HepG2 (cell line): Measurements from ENCODE around the gene CHKB. TPM values are rescaled to one million over a fixed set of nuclear protein-coding genes. Genes with fewer than 3 reads are reported as not detected.

ENCODE experiments used
- CHCHD3 ChIP-seq: sonication (generic); formaldehyde crosslinking; IDR thresholded peaks from 2 replicates; pipeline ENCODE4 v1.8.0; 2022; ENCODE audit warnings: mild to moderate bottlenecking, missing genetic modification reagents, moderate library complexity
- EED ChIP-seq: sonication (generic); formaldehyde crosslinking; IDR thresholded peaks from 2 replicates; pipeline ENCODE4 v1.5.0; 2020; ENCODE audit warnings: mild to moderate bottlenecking, missing genetic modification reagents
- HDAC1 ChIP-seq: sonication (generic); formaldehyde crosslinking; IDR thresholded peaks from 2 replicates; pipeline ENCODE4 v1.5.1; 2020; ENCODE audit warnings: mild to moderate bottlenecking, missing genetic modification reagents
- HNRNPH1 ChIP-seq: fragments of 200-400 bp; formaldehyde crosslinking; optimal IDR thresholded peaks from 2 replicates; pipeline ENCODE3; 2017; ENCODE audit warnings: mild to moderate bottlenecking, low read depth, low read length
- IRX3 ChIP-seq: sonication (generic); formaldehyde crosslinking; IDR thresholded peaks from 2 replicates; pipeline ENCODE4 v1.8.1; 2023; ENCODE audit warnings: mild to moderate bottlenecking, low read depth, missing genetic modification reagents, borderline replicate concordance
- MBD4 ChIP-seq: IDR thresholded peaks from 2 replicates; pipeline ENCODE4 v1.6.1; 2012; ENCODE audit warnings: low read length, inconsistent platforms, borderline replicate concordance
- MIER3 ChIP-seq: IDR thresholded peaks from 2 replicates; pipeline ENCODE4 v1.6.1; 2016; ENCODE audit warnings: missing compliant biosample characterization, borderline replicate concordance
- MXI1 ChIP-seq: IDR thresholded peaks from 3 replicates; pipeline ENCODE4 v1.6.1; 2012; ENCODE audit warnings: low read depth, low read length, inconsistent platforms, borderline replicate concordance
- NRL ChIP-seq: sonication (generic); formaldehyde crosslinking; IDR thresholded peaks from 2 replicates; pipeline ENCODE4 v1.5.0; 2020; ENCODE audit warnings: missing genetic modification reagents, mild to moderate bottlenecking, moderate library complexity, borderline replicate concordance
- PCBP1 ChIP-seq: fragments of 200-400 bp; formaldehyde crosslinking; IDR thresholded peaks from 2 replicates; pipeline ENCODE4 v1.6.1; 2017; ENCODE audit warnings: mild to moderate bottlenecking, low read depth, low read length, borderline replicate concordance
- PTBP1 ChIP-seq: fragments of 200-400 bp; formaldehyde crosslinking; IDR thresholded peaks from 2 replicates; pipeline ENCODE4 v1.6.1; 2018; ENCODE audit warnings: low read length, low read depth; ENCODE audit not compliant: poor library complexity, severe bottlenecking
- TBX3 ChIP-seq: fragments of 450-650 bp; IDR thresholded peaks from 2 replicates; pipeline ENCODE4 v1.6.1; 2017; ENCODE audit warnings: antibody characterized with exemption, mild to moderate bottlenecking, inconsistent platforms, borderline replicate concordance
- TSC22D2 ChIP-seq: sonication (generic); formaldehyde crosslinking; IDR thresholded peaks from 2 replicates; pipeline ENCODE4 v1.5.1; 2020; ENCODE audit warnings: missing genetic modification reagents, mild to moderate bottlenecking, borderline replicate concordance
- ZBTB7B ChIP-seq: sonication (generic); formaldehyde crosslinking; IDR thresholded peaks from 2 replicates; pipeline ENCODE4 v1.4.0; 2020; ENCODE audit warnings: missing genetic modification reagents
- ZNF660 ChIP-seq: sonication (generic); formaldehyde crosslinking; IDR thresholded peaks from 2 replicates; pipeline ENCODE4 v1.5.1; 2020; ENCODE audit warnings: mild to moderate bottlenecking, low read depth, missing genetic modification reagents, borderline replicate concordance
- ZSCAN30 ChIP-seq: sonication (generic); formaldehyde crosslinking; IDR thresholded peaks from 2 replicates; pipeline ENCODE4 v1.5.0; 2020; ENCODE audit warnings: mild to moderate bottlenecking, missing genetic modification reagents
- polyA plus RNA-seq, 8 experiments: library from polyadenylated mRNA; depleted of rRNA in 3 of 8; stranded (reverse) in 7 of 8; unstranded in 1 of 8; fragments of >200 nt; fragmentation: Illumina TruSeq in 4 of 8; extraction: Trizol in 4 of 8; gene quantifications; 2 replicates each; pipeline versions ENCODE4 v1.2.1 to v1.2.3, GENCODE V29; 2011 to 2016; ENCODE audit warnings: low read depth in 4 of 8, missing spikeins in 1 of 8, mixed read lengths in 1 of 8; ENCODE audit not compliant: insufficient read depth in 1 of 8
- total RNA-seq, 5 experiments: library from RNA; depleted of rRNA; stranded (reverse); fragments of >200 nt; fragmentation: Illumina TruSeq; extraction: Trizol; gene quantifications; 2 replicates each; pipeline ENCODE4 v1.2.3, GENCODE V29; 2016; ENCODE audit warnings: low read depth in 1 of 5
- TF ChIP-seq, protein P1 (sequence below): sonication (generic); formaldehyde crosslinking; IDR thresholded peaks from 2 replicates; pipeline ENCODE4 v1.4.0; 2020; ENCODE audit warnings: mild to moderate bottlenecking, missing genetic modification reagents
- TF ChIP-seq, protein P2 (sequence below): sonication (generic); formaldehyde crosslinking; IDR thresholded peaks from 2 replicates; pipeline ENCODE4 v1.4.0; 2020; ENCODE audit warnings: mild to moderate bottlenecking, missing genetic modification reagents
- TF ChIP-seq, protein P3 (sequence below): sonication (generic); formaldehyde crosslinking; IDR thresholded peaks from 2 replicates; pipeline ENCODE4 v1.4.0; 2020; ENCODE audit warnings: missing genetic modification reagents
- TF ChIP-seq, protein P4 (sequence below): sonication (generic); formaldehyde crosslinking; IDR thresholded peaks from 2 replicates; pipeline ENCODE4 v1.5.1; 2020; ENCODE audit warnings: mild to moderate bottlenecking, missing genetic modification reagents, moderate library complexity

Gene CHKB
- total and polyA plus RNA-seq, 2 of the 13 experiments (the other 11 are each of a cell fraction or from before 2014, with no cell fraction given), result 24.5 to 42.7 TPM

DNA sequence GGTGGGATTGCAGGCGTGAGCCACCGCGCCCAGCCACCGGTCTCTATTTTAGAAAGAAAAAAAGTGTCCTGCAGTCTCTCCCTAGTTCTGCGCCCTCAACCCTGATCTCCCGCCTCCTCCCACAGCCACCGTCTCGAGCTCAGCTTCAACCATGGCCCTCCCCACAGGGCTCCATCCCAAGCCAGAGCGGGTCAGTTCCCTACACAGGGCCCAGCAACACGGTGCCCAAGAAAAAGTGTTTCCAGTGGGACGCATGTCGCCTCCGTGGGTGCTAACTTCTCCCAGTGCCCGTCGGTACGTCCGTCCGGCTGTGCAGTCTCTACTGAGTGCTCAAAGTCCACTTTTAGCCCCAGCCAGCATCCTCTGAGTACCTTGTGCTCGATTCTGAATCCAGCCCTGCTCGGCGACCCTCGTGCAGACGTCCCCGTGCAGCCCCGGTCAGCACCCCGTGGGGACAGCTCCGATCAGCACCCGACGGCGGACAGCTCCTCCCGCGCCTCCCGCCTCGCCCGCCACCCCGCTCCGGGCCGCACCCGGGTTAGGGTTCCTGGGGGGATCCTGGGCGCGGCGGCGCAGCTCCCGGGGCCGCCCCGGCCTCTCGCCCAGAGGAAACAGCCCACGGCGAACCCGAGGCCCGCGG, 17.3 kb upstream of the CHKB start (continued):
- TF ChIP-seq, protein P1, sequence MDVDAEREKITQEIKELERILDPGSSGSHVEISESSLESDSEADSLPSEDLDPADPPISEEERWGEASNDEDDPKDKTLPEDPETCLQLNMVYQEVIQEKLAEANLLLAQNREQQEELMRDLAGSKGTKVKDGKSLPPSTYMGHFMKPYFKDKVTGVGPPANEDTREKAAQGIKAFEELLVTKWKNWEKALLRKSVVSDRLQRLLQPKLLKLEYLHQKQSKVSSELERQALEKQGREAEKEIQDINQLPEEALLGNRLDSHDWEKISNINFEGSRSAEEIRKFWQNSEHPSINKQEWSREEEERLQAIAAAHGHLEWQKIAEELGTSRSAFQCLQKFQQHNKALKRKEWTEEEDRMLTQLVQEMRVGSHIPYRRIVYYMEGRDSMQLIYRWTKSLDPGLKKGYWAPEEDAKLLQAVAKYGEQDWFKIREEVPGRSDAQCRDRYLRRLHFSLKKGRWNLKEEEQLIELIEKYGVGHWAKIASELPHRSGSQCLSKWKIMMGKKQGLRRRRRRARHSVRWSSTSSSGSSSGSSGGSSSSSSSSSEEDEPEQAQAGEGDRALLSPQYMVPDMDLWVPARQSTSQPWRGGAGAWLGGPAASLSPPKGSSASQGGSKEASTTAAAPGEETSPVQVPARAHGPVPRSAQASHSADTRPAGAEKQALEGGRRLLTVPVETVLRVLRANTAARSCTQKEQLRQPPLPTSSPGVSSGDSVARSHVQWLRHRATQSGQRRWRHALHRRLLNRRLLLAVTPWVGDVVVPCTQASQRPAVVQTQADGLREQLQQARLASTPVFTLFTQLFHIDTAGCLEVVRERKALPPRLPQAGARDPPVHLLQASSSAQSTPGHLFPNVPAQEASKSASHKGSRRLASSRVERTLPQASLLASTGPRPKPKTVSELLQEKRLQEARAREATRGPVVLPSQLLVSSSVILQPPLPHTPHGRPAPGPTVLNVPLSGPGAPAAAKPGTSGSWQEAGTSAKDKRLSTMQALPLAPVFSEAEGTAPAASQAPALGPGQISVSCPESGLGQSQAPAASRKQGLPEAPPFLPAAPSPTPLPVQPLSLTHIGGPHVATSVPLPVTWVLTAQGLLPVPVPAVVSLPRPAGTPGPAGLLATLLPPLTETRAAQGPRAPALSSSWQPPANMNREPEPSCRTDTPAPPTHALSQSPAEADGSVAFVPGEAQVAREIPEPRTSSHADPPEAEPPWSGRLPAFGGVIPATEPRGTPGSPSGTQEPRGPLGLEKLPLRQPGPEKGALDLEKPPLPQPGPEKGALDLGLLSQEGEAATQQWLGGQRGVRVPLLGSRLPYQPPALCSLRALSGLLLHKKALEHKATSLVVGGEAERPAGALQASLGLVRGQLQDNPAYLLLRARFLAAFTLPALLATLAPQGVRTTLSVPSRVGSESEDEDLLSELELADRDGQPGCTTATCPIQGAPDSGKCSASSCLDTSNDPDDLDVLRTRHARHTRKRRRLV (CRISPR knock-in tag), result peak; percentile 84; the same call in 1 of the 2 replicates
- TF ChIP-seq ZBTB7B (CRISPR knock-in tag), result peak; percentile 86
- TF ChIP-seq, protein P2, sequence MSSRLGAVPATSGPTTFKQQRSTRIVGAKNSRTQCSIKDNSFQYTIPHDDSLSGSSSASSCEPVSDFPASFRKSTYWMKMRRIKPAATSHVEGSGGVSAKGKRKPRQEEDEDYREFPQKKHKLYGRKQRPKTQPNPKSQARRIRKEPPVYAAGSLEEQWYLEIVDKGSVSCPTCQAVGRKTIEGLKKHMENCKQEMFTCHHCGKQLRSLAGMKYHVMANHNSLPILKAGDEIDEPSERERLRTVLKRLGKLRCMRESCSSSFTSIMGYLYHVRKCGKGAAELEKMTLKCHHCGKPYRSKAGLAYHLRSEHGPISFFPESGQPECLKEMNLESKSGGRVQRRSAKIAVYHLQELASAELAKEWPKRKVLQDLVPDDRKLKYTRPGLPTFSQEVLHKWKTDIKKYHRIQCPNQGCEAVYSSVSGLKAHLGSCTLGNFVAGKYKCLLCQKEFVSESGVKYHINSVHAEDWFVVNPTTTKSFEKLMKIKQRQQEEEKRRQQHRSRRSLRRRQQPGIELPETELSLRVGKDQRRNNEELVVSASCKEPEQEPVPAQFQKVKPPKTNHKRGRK (CRISPR knock-in tag), result no peak
- TF ChIP-seq PTBP1, result no peak
- TF ChIP-seq IRX3 (CRISPR knock-in tag), result peak; percentile 99
- peak; percentile 98 for TF ChIP-seq ZNF660 (CRISPR knock-in tag)
- no peak for TF ChIP-seq PCBP1
- TF ChIP-seq TSC22D2 (CRISPR knock-in tag), result peak; percentile 100
- peak; percentile 100 for TF ChIP-seq CHCHD3 (CRISPR knock-in tag)
- TF ChIP-seq ZSCAN30 (CRISPR knock-in tag), result peak; percentile 96
- no peak for TF ChIP-seq HNRNPH1
- no peak for TF ChIP-seq MBD4
- TF ChIP-seq EED, result peak; percentile 88; the same call in 1 of the 2 replicates
- TF ChIP-seq, protein P3, sequence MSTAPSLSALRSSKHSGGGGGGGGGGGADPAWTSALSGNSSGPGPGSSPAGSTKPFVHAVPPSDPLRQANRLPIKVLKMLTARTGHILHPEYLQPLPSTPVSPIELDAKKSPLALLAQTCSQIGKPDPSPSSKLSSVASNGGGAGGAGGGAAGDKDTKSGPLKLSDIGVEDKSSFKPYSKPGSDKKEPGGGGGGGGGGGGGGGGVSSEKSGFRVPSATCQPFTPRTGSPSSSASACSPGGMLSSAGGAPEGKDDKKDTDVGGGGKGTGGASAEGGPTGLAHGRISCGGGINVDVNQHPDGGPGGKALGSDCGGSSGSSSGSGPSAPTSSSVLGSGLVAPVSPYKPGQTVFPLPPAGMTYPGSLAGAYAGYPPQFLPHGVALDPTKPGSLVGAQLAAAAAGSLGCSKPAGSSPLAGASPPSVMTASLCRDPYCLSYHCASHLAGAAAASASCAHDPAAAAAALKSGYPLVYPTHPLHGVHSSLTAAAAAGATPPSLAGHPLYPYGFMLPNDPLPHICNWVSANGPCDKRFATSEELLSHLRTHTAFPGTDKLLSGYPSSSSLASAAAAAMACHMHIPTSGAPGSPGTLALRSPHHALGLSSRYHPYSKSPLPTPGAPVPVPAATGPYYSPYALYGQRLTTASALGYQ, result peak; percentile 92
- TF ChIP-seq, protein P4, sequence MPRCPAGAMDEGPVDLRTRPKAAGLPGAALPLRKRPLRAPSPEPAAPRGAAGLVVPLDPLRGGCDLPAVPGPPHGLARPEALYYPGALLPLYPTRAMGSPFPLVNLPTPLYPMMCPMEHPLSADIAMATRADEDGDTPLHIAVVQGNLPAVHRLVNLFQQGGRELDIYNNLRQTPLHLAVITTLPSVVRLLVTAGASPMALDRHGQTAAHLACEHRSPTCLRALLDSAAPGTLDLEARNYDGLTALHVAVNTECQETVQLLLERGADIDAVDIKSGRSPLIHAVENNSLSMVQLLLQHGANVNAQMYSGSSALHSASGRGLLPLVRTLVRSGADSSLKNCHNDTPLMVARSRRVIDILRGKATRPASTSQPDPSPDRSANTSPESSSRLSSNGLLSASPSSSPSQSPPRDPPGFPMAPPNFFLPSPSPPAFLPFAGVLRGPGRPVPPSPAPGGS (CRISPR knock-in tag), result peak; percentile 99
- no peak for TF ChIP-seq TBX3
- TF ChIP-seq MIER3, result peak; percentile 85; the same call in 1 of the 2 replicates
- peak; percentile 99 for TF ChIP-seq NRL
- TF ChIP-seq HDAC1, result peak; percentile 99
- TF ChIP-seq MXI1, result peak; percentile 98
